ENCODE measurements around the gene CFAP157. TPM values are rescaled to one million over a fixed set of nuclear protein-coding genes. Genes with fewer than 3 reads are reported as not detected.

CFAP157 gene
- under 0.01 and 0.09 TPM in 2 replicates for total RNA-seq

DNA sequence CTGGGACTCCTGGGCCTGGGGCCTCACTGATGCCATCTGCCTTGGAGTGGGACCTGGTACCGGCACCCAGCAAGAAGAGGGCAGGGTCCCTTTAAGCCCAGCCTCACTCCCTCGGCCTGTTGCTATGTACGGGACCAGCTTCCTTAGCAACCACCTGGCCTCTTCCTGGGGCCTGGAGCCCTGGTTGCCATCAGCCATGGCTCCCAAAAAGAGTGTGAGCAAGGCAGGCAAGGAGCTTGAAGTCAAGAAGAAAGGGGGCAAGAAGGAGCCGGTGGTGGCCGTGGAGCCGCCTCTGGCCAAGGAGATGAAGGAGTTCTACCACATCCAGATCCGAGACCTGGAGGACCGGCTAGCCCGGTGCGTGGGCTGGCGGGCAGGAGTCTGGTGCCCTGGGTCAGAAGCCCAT is at the start of gene CFAP157:
Gene CFAP157, plus strand, starts transcription at position 153 of the 406 bp plus-strand sequence. Its CDS starts 44 bp downstream, at position 197.

DNA sequence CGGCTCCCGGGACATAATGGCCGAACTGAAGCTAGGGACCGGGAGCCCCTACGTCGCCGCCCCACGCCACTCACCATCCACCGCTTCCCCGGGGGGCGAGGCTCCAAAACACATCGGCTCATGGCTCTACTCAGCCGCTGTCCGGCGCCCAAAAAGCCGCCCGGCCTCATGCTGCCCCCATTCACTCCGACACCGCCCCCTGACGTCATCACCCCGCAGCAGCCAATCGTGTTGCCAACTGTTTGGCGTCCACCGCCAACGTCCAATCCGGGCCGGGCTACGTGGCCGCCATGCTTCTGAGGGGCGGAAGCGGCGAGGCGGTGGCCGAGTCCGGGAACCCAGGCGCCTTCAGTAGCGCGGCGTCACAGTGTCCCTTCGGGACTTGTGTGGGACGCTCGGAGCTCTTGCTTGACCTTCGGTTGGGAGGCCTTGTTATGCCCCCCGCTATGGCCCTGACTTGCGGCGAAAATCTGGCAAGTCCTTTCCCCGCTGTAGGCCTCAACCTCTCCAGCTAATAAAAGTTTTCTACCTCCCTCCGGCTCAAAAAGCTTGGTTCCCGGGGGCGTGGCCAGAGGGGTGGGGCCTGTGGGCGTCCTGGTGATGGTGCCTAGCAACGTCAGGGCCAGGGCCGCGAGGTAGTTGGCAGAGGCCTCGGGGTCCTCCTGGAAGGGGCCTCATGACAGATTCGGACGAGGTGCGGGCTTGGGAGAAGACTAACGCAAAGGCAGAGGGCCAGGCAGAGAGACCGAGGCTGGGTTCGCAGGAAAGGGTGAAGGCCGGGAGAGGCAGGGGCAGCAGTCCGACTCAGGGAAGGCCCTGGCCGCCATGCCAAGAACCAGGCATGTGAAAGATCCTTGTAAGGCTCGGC is 8.9 kb downstream of the CFAP157 start, which contains the start of the genes PTRH1 and TTC16:
Gene PTRH1, minus strand, starts transcription at position 194 of the 868 bp plus-strand sequence. Its CDS starts 24 bp downstream, at position 170.
Gene TTC16, plus strand, starts transcription at position 610 of the 868 bp plus-strand sequence. Its CDS starts 67 bp downstream, at position 677.

DNA sequence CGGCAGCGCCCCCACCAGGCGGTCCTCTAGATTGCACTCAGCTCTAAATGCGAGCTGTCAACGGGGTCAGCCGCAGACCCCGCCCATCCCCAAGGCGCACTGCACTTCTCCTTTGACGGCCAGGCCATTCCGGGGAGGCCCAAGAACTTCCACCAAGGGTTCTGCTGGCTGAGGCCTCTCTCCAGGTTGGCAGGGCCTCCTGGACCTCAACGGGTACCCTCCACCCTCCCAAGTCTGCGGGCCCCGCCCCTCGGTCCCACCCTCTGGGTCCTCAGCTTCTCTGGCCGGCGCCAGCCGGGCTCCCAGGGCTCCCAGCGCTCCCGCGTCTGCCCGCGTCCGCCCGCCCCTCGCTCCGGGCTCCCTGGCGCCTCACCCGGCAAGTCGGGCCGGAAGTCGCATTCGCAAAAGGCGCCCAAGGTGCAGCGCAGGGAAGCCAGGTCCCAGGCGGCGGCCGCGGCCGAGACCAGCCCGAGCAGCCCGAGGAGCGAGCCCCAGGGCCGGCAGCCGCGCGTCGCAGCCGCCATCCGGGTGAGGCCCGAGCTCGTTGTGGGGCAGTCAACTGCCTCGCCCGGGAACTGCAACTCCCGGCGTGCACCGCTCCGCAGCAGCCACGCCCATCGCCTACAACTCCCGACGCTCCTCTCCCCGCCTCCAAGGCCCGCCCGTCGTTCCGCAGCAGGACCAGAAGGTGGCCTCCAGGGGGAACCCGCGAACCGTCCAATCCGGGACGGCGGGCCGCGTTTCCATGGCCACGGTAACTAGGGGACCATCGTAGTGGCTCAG is 28.1 kb downstream of the CFAP157 start, which contains the start of gene TOR2A:
Gene TOR2A, minus strand, starts transcription at position 548 of the 783 bp plus-strand sequence. Its CDS starts 24 bp downstream, at position 524.

Other genes with a start within 250 kb of the CFAP157 start
- gene STXBP1, start 94.7 kb upstream of the CFAP157 start, total RNA-seq: 15.2 and 20.8 TPM in 2 replicates
- gene PTRH1, start 8.7 kb downstream of the CFAP157 start, total RNA-seq: 18.8 and 27.4 TPM in 2 replicates
- gene TTC16, start 9.1 kb downstream of the CFAP157 start, total RNA-seq: 0.09 and 0.14 TPM in 2 replicates
- gene TOR2A, start 28.3 kb downstream of the CFAP157 start, total RNA-seq: 2.6 and 2.7 TPM in 2 replicates
- under 0.01 and 0.37 TPM in 2 replicates for gene SH2D3C, start 71.7 kb downstream of the CFAP157 start, total RNA-seq
- 35.1 and 43.4 TPM in 2 replicates for gene CDK9, start 79.0 kb downstream of the CFAP157 start, total RNA-seq
- gene FPGS, start 95.9 kb downstream of the CFAP157 start, total RNA-seq: 62.7 and 65.2 TPM in 2 replicates
- gene ENG, start 147.7 kb downstream of the CFAP157 start, total RNA-seq: 9.0 and 13.2 TPM in 2 replicates
- 40.0 and 59.4 TPM in 2 replicates for gene AK1, start 170.7 kb downstream of the CFAP157 start, total RNA-seq
- gene ST6GALNAC6, start 192.6 kb downstream of the CFAP157 start, total RNA-seq: 39.3 and 50.1 TPM in 2 replicates
- gene ST6GALNAC4, start 210.1 kb downstream of the CFAP157 start, total RNA-seq: 21.2 and 27.9 TPM in 2 replicates
- gene PIP5KL1, start 223.8 kb downstream of the CFAP157 start, total RNA-seq: 2.6 and 3.0 TPM in 2 replicates
- 10.1 and 10.2 TPM in 2 replicates for gene DPM2, start 230.9 kb downstream of the CFAP157 start, total RNA-seq